Right lobe of liver (tissue), 6 donors: ENCODE data around the gene RALY. TPM values are rescaled to one million over a fixed set of nuclear protein-coding genes. Genes with fewer than 3 reads are reported as not detected.
A peak's percentile ranks its signal among the peaks of the same experiment; 100 is the strongest.

ENCODE experiments used
- ATAC-seq, 4 donors: fragments of 200-7000 bp; cut with Tn5 transposase; one replicate each; pipeline ENCODE4 v1.9.1; 2020; ENCODE audit warnings: mild to moderate bottlenecking in 4 of 4, moderate library complexity in 4 of 4
- DNase-seq, 3 donors: peaks; one replicate each; pipeline ENCODE4 v3.0.0-alpha.2; 2020
- H3K27ac ChIP-seq, 3 donors: fragments of 200-600 bp; one replicate each; pipeline ENCODE4 v1.8.0; 2022
- H3K27me3 ChIP-seq, 2 donors: fragments of 200-600 bp; one replicate each; pipeline ENCODE4 v1.8.0; 2022
- H3K36me3 ChIP-seq, 4 donors: fragments of 200-600 bp; sonication (generic) in 1 of 4; one replicate each; pipeline versions ENCODE4 v1.5.1 to v1.8.0; 2017 to 2022; ENCODE audit warnings: control low read depth in 1 of 4
- H3K4me1 ChIP-seq, 4 donors: fragments of 200-600 bp; sonication (generic) in 1 of 4; one replicate each; pipeline versions ENCODE4 v1.5.1 to v1.8.0; 2017 to 2022; ENCODE audit warnings: control low read depth in 1 of 4
- H3K4me3 ChIP-seq, 3 donors: fragments of 200-600 bp; one replicate each; pipeline ENCODE4 v1.8.0; 2022
- H3K9me3 ChIP-seq, 4 donors: fragments of 200-600 bp; sonication (generic) in 1 of 4; one replicate each; pipeline versions ENCODE4 v1.5.1 to v1.8.0; 2017 to 2022; ENCODE audit warnings: control low read depth in 1 of 4
- POLR2A ChIP-seq: fragments of 450-650 bp; IDR thresholded peaks from one replicate; pipeline ENCODE4 v1.6.1; 2017; ENCODE audit warnings: antibody characterized with exemption, mild to moderate bottlenecking
- WGBS: methylation state at CpG from one replicate; pipeline ENCODE4 v1.1.6; 2018; ENCODE audit warnings: low coverage, low lambda C conversion rate; ENCODE audit not compliant: insufficient coverage; ENCODE audit errors: missing lambda C conversion rate; 5-methylcytosine and 5-hydroxymethylcytosine counted together
- intact Hi-C, 2 donors: fragments of 100-400 bp; cut with DNase I; formaldehyde crosslinking; loops; one replicate each; pipeline versions ENCODE4 v1.11.2 to v1.14.1; 2022
- total RNA-seq, 6 experiments: library from RNA; depleted of rRNA in 2 of 6; stranded (reverse); fragments of >200 nt in 2 of 6; fragmentation: NEBNext Ultra II Directional in 3 of 6; extraction: Animal tissue kit (Norgen Biotek cat#: 25700) in 3 of 6; gene quantifications; one replicate each; pipeline versions ENCODE4 v1.1.0 to v1.2.4, GENCODE V29; 2016 to 2023
- TF ChIP-seq, protein P1 (sequence below), 4 donors: fragments of 200-600 bp in 3 of 4; fragments of 450-650 bp in 1 of 4; IDR thresholded peaks; one replicate each; pipeline versions ENCODE4 v1.5.1 to v1.8.0; 2016 to 2022; ENCODE audit warnings: antibody characterized with exemption in 4 of 4, mild to moderate bottlenecking in 2 of 4
- donor health status: DM: no; HTN: yes; CAD: no.
- donor health status: DM: no; HTN: no; CAD: no.
- donor health status: DM: no; HTN: no; CAD: no.
- donor health status: DM: no; HTN: yes; CAD: no.
- donor health status: DM: no; HTN: yes; CAD: no.

The RALY gene
- total RNA-seq, 6 experiments from 2014 or later: 24.8 to 42.1 (median 33.4) TPM

DNA sequence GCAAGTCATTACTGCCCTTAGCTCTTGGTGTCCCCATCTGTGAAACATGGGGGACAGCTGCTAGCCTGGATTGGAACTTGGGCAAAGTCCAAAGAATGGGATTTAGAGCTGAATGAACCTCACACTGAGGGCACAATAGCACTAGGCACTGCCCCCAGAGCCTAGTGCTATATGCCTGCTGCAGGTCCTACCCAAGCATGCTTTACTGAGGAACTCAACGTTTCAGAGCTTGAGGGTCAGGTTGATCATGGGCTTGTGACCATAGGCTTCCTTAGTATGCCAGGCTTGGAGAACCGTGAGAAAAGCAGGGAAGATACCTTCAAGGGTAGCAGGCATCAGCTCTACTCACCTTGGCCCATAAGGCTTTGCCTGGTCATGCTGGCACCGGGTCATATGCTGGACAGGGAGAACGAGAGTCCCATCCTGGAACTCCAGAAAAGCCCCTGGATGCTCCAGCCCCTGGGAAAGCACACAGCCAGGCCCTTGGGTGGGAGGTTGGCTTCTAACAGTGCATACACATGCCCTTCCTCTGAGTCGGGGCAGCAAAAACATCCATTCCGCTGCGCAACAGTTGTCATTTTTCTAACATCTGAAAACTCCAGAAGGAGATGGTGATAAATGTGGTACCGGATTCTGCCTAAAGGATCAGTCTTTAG is 88.6 kb downstream of the RALY start:
- H3K27me3 ChIP-seq: no peaks in the 10 kb centered on the region
- no peak overlapping the region for H3K4me3 ChIP-seq
- intact Hi-C loops: no loop called here
- no peak for DNase-seq
- TF ChIP-seq, protein P1, sequence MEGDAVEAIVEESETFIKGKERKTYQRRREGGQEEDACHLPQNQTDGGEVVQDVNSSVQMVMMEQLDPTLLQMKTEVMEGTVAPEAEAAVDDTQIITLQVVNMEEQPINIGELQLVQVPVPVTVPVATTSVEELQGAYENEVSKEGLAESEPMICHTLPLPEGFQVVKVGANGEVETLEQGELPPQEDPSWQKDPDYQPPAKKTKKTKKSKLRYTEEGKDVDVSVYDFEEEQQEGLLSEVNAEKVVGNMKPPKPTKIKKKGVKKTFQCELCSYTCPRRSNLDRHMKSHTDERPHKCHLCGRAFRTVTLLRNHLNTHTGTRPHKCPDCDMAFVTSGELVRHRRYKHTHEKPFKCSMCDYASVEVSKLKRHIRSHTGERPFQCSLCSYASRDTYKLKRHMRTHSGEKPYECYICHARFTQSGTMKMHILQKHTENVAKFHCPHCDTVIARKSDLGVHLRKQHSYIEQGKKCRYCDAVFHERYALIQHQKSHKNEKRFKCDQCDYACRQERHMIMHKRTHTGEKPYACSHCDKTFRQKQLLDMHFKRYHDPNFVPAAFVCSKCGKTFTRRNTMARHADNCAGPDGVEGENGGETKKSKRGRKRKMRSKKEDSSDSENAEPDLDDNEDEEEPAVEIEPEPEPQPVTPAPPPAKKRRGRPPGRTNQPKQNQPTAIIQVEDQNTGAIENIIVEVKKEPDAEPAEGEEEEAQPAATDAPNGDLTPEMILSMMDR (IDR thresholded peaks at IDR 0.05): no peak
- TF ChIP-seq POLR2A: no peak
- H3K4me1 ChIP-seq: no peaks in the 10 kb centered on the region
- H3K27ac ChIP-seq: no peak overlapping the region
- peaks cover 0 to 17% (median 0%) of the 10 kb centered on the region in 4 donors for H3K36me3 ChIP-seq
- ATAC-seq: no peak
- H3K9me3 ChIP-seq: no peaks in the 10 kb centered on the region
- WGBS: no CpG with 5 or more reads among the region's 8 CpGs

DNA sequence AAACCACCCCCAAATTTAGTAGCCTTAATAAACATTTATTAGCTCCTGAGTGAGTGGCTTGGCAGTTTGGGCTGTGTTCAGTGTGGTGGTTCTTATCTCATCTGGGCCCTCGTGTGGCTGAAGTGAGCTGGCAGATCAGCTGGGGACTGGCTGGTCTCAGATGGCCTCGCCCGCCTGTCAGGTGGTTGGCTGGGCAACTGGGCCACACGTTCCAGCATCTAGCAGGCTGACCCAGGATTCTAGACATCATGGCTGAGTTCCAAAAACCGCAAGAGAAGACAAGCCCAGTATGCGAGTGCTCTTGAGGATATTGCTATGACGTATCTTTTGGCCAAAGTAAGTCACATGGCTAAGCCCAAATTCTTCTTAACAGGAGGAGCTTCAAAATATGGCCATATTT is 89.4 kb downstream of the RALY start:
- intact Hi-C loops: no loop called here

DNA sequence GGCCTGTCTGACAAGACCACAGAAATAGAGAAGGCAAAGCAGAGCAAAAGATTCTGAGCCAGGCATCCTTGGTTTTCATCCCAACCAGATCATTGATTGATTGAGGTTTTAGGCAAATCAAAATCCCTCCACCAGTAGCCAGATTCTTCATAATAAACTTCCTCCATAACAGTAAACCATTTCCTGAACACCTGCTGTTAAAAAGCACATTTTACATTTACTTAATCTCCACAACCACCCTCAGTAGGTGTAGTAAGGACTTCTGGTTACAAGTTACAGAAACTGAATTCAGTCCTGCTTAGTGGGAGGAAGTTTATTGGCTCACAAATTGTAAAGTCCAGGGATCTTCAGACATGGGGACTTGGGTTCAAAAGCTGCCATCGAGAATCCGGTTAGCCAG is 90.1 kb downstream of the RALY start:
- no CpG with 5 or more reads among the region's 2 CpGs for WGBS
- intact Hi-C loops: no loop called here
- Histone ChIP-seq H3K4me1 (no peaks in the 10 kb centered on the region), H3K36me3 (peaks cover 0 to 21% (median 6%) of the 10 kb centered on the region in 4 donors), H3K4me3 (no peak overlapping the region), H3K27me3 (no peaks in the 10 kb centered on the region), H3K9me3 (no peaks in the 10 kb centered on the region), H3K27ac (no peak overlapping the region)
- no peak for TF ChIP-seq POLR2A
- TF ChIP-seq, protein P1 (IDR thresholded peaks at IDR 0.05): no peak
- no peak for ATAC-seq
- no peak for DNase-seq

More for the DNA sequence above, 89.4 kb downstream of the RALY start:
- Histone ChIP-seq H3K9me3 (no peaks in the 10 kb centered on the region), H3K36me3 (peaks cover 0 to 15% (median 3%) of the 10 kb centered on the region in 4 donors), H3K4me1 (no peaks in the 10 kb centered on the region), H3K27me3 (no peaks in the 10 kb centered on the region), H3K27ac (no peak overlapping the region), H3K4me3 (no peak overlapping the region)
- DNase-seq: peak; percentile 52 to 72 (median 58)
- ATAC-seq: peak; percentile 62 to 87 (median 72)
- WGBS: 46% methylated on average over 3 of the region's 7 CpGs
- TF ChIP-seq, protein P1 (IDR thresholded peaks at IDR 0.05): peak in 1 of 4 donors; percentile 9
- no peak for TF ChIP-seq POLR2A

DNA sequence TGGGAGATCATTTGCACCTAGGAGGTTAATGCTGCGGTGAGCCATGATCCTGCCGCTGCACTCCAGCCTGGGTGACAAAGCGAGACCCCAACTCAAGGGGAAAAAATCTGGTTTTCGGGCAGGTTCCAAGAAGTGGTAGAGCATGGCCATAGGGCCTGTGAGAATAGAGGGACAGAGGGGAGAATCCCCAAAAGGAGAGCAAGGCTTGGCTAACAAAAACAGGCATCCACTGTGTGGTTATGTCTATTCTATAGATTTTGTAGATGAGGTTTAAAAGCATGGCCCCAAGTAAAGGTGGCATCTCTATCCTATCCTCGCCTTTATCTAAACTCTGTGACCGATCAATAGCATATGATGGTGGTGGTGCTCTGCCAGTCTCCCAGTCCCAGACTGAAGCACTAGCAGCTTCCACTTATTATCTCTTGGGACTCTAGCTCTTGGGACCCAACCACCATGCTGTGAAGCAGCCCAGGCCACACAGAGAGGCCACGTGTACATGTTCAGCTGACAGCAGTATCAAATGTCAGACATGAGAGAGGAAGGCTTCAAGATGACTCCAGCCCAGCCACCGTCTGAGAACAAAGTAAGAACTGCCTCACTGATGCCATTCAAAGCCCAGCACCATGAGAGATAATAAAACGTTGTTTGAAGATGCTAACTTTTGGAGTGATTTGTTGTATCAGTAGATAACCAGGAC is 90.7 kb downstream of the RALY start:
- ATAC-seq: no peak
- intact Hi-C loops: no loop called here
- Histone ChIP-seq H3K36me3 (peaks cover 0 to 27% (median 9%) of the 10 kb centered on the region in 4 donors), H3K27me3 (no peaks in the 10 kb centered on the region), H3K9me3 (no peaks in the 10 kb centered on the region), H3K4me3 (no peak overlapping the region), H3K27ac (no peak overlapping the region), H3K4me1 (no peaks in the 10 kb centered on the region)
- no peak for TF ChIP-seq POLR2A
- TF ChIP-seq, protein P1 (IDR thresholded peaks at IDR 0.05): no peak
- no peak for DNase-seq
- WGBS: 91% methylated on average over 5 of the region's 9 CpGs
